MV-4-11 (cell line): ENCODE data around the gene SMPD3.

Experiments
- DNase-seq: peaks from one replicate; lab custom pipeline; 2025; lab: John Stamatoyannopoulos, UW

SMPD3 gene

GRCh38 chr16:68332411-68333121 is 115.7 kb downstream of the SMPD3 start:
- peak; percentile 98 for DNase-seq

GRCh38 chr16:68331879-68332410 is 116.4 kb downstream of the SMPD3 start:
- DNase-seq, result no peak

GRCh38 chr16:68328860-68329390 is 119.4 kb downstream of the SMPD3 start:
- no peak for DNase-seq

GRCh38 chr16:68328151-68328859 is 120.0 kb downstream of the SMPD3 start:
- peak; percentile 60 for DNase-seq

- no peak for DNase-seq
Measured at GRCh38 chr16:68324780-68325357, 123.4 kb downstream of the SMPD3 start.

- DNase-seq, result no peak
Measured at GRCh38 chr16:68324336-68324735, 124.0 kb downstream of the SMPD3 start.

- no peak for DNase-seq
Measured at GRCh38 chr16:68319185-68319908, 129.0 kb downstream of the SMPD3 start.

GRCh38 chr16:68313116-68313515 is 135.2 kb downstream of the SMPD3 start:
- no peak for DNase-seq

- peak; percentile 91 for DNase-seq
Measured at GRCh38 chr16:68310774-68311511, 137.4 kb downstream of the SMPD3 start, which contains the start of the genes PRMT7 and SLC7A6OS. PRMT7 (plus strand) TSS chr16:68311019; CDS start chr16:68315980, 4,961 bp downstream. SLC7A6OS (minus strand) TSS chr16:68310946; CDS start chr16:68310926, 20 bp downstream.

GRCh38 chr16:68310437-68310773 is 137.9 kb downstream of the SMPD3 start:
- DNase-seq, result no peak

- DNase-seq, result peak; percentile 13
Measured at GRCh38 chr16:68309799-68310198, 138.5 kb downstream of the SMPD3 start.
